NK-92 (cell line): ENCODE results near the gene CCDC197.

Source experiments
- DNase-seq: peaks from one replicate; lab custom pipeline; 2025; ENCODE audit not compliant: unreplicated experiment; lab: John Stamatoyannopoulos, UW

CCDC197 gene

GRCh38 chr14:93997082-93997481 is at the start of gene CCDC197:
Gene CCDC197 (plus strand): TSS chr14:93997301. CDS start chr14:93998132, 831 bp downstream.
- DNase-seq = no peak

GRCh38 chr14:93949511-93950075 is 47.5 kb upstream of the CCDC197 start:
- no peak for DNase-seq

DNA sequence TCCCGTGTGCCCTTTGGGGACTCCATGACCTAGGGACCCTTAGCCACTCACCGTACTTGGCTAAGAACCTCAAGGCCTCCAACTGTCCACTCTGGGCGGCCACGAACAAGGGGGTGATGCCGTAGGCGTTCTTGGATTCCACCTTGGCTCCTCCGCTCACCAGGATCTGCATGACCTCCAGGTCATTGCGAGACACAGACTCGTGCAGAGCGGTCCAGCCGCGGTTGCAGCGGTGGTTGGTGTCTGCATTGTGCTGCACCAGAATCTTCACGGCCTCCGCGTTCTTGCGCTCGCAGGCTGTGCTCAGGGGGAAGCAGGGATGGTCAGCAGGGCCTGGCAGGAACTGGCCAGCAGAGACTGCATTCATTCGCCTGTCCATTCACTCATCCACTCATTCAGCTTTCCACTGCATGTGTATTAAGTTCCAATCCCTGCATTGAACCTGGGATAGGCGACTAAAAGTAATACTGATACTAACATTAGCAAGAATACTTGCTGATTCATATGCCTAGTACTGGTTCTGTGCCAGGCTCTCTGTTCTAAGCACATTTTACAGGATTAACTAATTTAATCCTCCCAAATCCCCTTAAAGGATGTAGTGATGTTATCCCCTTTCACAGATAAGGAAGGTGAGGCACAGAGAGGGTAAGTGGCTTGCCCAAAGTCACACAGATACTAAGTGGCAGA is 46.0 kb upstream of the CCDC197 start:
- DNase-seq = no peak

GRCh38 chr14:93951635-93952540 is 45.2 kb upstream of the CCDC197 start:
- no peak for DNase-seq

DNA sequence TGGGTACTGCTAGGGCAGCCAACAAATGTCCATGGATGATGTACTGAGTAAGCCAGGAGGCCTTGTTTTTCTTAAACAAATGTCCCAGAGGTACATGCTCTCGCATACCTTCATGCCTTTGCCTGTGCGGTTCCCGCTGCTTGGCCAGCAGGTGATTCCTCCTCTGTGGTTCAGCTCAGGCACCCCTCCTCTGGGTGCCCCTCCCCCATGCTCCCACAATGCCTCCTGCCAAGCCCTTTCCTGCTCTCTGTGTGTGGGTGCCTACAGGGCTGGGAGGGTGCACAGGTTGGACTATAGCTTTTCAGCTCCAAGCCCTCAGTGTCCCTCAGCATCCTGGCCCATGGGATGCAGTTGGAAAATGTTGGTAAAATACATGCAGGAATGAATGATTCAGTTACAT is 44.3 kb upstream of the CCDC197 start:
- DNase-seq = no peak

- no peak for DNase-seq
Observed at GRCh38 chr14:93953263-93953662, 43.8 kb upstream of the CCDC197 start.

DNA sequence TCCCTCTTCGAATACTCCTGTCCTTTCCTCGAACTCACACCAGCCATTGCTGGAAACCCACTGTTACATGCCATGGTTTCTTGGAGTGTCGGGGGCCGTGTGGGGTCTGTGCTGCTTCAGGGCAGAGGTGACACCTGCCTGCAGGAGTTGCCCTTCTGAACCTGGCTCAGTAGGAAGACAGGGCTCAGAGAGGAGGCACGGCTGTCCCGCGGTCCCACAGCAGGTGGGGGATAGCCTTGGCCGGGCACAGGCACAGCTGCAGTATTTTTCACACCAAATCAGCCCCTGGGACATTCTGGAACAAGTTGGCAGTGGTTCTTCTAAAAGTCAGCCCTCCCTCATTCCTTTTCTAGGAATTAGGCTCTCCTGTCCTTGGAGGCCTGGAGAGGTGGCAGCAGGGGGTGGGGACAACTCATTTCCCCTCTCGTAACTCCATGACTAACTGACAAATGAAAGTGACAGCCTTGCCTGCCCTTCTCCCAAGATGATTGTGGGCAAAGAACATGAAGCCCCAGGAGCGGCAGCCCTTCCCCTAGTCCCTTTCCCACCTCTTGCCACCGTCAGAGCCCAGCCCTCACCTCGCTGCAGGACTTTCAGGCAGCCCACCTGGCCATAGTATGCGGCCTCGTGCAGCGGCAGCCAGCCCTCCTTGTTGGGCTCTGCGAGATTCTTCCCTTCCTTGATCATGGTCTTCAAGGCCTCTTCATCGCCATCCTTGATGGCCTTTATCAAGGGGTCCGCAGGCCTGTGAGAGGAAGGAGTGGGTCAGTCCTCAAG is 43.2 kb upstream of the CCDC197 start:
- DNase-seq = no peak

GRCh38 chr14:93954516-93954830 is 42.6 kb upstream of the CCDC197 start:
- DNase-seq = no peak

GRCh38 chr14:93954900-93955849 is 41.9 kb upstream of the CCDC197 start:
- no peak for DNase-seq

- DNase-seq = no peak
Observed at GRCh38 chr14:93955850-93956481, 41.1 kb upstream of the CCDC197 start.

DNA sequence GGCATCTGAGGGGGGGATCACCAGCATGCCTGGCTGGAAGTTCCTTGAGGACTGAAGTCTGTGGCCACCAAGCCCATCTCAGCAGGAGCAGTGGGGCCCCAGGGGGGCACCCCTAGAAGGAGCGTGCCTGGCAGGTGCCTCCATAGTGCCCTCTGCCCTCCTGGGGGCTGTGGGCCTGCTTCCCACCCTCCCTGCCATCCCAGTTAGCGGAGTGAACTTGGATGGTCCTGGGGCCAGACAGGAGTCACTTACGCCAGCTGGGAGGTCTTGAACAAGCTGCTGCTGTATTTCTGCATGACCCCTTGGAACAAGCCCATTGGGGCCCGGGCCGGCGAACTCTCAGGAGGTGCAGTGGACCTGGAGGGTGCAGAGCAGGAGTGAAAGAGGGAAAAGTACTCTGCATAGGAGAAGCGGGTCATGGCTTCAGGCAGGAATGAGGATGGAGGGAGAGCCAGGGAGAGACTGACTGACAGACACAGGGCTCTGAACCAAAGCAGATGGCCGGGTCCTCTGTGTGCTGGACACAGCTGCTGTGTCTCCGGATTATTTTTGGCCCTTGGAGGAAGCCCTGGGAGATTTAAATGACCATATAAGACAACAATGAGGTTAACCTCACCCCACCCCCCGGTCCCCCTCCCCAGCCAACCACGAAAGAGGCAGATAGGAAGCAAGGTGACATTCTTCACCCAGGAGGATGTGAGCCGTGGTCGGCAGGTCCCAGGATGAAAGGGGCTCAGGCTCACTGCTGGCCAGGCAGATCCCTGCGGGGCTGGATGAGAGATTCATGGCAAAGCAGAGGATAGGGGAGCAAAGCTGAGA is 40.4 kb upstream of the CCDC197 start:
- no peak for DNase-seq

- DNase-seq = no peak
Observed at GRCh38 chr14:93957333-93957710, 39.8 kb upstream of the CCDC197 start.

DNA sequence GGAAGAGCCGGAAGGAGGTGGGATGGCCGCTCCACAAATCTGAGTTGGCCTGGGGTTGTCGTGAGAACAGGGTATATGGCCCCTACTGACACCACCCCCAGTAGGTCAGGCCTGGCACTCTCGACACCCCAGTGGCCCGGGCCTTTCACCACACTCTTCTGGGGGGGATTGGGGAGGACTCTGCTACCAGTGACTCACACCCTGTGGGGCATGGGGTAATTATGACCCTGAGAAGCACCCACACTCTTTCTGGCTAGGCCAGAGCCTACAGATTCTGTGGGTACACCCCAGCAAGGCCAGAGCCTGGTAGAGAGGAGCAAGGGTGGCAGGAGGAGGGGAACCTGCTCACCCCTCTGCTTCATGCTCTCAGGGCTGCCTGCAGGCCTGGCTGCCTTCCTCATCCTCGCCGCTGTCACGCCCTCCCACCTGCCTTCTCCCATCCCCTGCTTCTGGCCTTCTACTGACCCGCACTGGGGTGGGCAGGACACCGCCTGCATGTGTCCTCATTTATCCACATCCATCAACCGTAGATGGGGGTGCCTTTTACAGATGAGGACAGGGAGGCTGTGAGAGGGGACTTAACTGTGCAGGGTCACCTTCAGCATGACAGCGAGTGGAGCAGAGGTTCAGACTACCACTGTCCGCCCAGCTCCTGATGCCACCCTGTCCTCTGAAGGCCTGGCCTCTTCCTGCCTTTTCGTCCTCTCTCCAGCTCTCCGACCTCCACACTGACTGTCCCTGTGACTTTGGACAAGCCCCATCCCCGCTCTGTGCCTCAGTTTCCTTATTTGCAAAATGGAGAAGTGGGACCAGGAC is 39.1 kb upstream of the CCDC197 start:
- no peak for DNase-seq

DNA sequence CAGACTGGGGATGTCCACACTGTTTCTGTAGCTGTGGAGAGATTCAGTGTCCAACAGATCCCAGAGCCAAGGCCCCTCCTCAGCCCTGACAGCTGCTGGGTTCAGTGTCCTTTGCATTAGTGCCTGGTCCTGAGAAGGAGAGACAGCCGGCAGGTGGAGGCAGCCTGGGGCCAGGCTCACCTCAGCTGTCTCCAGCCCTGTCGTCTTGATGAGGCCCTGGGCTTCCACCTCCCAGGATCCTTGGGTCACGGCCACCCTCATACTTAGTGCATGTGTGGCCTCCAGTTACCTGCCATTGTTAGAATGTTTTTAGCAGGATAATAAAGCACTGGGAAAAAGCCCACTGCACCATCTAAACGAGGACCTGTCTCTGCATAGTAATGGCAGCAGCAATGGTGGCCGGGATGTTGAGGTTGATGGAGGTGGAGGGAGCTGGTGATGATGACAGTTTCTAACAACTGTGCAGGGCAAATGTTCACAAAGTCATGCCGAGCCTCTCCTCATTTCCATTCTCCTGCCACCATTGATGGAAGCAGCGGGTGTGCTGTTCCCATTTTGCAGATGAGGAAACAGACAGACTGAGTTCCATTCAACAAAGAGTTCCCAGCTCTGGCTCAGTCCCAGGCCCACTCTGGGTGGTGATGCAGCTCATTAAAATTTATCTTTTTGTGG is 38.4 kb upstream of the CCDC197 start:
- DNase-seq = no peak

GRCh38 chr14:93959239-93960107 is 37.6 kb upstream of the CCDC197 start:
- DNase-seq = peak; percentile 31

DNA sequence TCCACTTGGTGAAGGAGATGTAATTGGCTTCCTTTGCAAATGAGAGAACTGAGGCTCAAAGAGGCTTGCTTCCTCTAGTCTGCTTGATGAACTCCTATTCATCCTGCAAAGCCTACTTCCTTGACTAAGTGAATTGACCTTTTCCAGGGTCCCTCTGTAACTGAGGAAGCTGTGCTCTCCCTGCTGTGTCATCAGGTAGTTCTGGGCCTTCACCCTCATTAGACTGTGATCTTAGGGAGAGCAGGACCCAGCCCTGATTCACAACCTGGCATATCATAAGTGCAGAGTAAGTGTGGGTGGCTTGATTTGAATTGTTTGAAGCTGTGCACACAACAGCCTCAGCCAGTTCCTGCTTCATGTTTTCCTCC is 37.0 kb upstream of the CCDC197 start:
- no peak for DNase-seq
